Panc1 (cell line): Measurements from ENCODE around the gene SPRN. TPM values are rescaled to one million over a fixed set of nuclear protein-coding genes. Genes with fewer than 3 reads are reported as not detected.

Experiments used
- ATAC-seq: fragments of 200-7000 bp; cut with Tn5 transposase; 2 replicates; pipeline ENCODE4 v1.9.1; 2020; ENCODE audit warnings: mild to moderate bottlenecking, moderate library complexity
- BruUV-seq: library from RNA; stranded (reverse); fragments of 400-500 nt; replicated peaks from 2 replicates; lab custom pipeline; 2021; lab: Mats Ljungman, UMichigan
- CTCF ChIA-PET: fragments of 300-600 bp; sonication (Branson Sonifier 250); formaldehyde crosslinking; loops from one replicate; lab custom pipeline; 2022; ENCODE audit warnings: antibody characterized with exemption; lab: Charles Lee
- POLR2A ChIA-PET: fragments of 300-600 bp; sonication (Branson Sonifier 250); formaldehyde crosslinking; loops from one replicate; lab custom pipeline; 2022; ENCODE audit warnings: antibody characterized with exemption; lab: Charles Lee
- DNase-seq: peaks from one replicate; pipeline ENCODE4 v3.0.0-alpha.2; 2010; ENCODE audit warnings: low read depth, low spot score
- H3K27ac ChIP-seq: 2 replicates; pipeline ENCODE4 v1.5.1; 2011; ENCODE audit warnings: mild to moderate bottlenecking, low read length, inconsistent platforms
- H3K27me3 ChIP-seq: fragments of 200-500 bp; sonication (Bioruptor generic); 2 replicates; pipeline ENCODE4 v1.6.0; 2014; ENCODE audit warnings: low read length, inconsistent platforms; ENCODE audit not compliant: control insufficient read depth, insufficient read depth
- H3K36me3 ChIP-seq: fragments of 200-500 bp; sonication (Bioruptor generic); 2 replicates; pipeline ENCODE4 v1.5.1; 2014; ENCODE audit warnings: inconsistent platforms, mild to moderate bottlenecking, low read length, moderate library complexity; ENCODE audit not compliant: control insufficient read depth, insufficient read depth
- H3K4me1 ChIP-seq: 2 replicates; pipeline ENCODE4 v1.5.1; 2011; ENCODE audit warnings: inconsistent platforms, mild to moderate bottlenecking, low read length, moderate library complexity; ENCODE audit not compliant: control insufficient read depth, insufficient read depth
- H3K4me3 ChIP-seq, 2 experiments: 2 replicates each; pipeline ENCODE4 v1.5.1; 2011 to 2012; ENCODE audit warnings: low read depth in 2 of 2, low read length in 2 of 2, mild to moderate bottlenecking in 2 of 2, inconsistent platforms in 1 of 2, moderate library complexity in 1 of 2
- H3K9me3 ChIP-seq: fragments of 200-500 bp; sonication (Bioruptor generic); 2 replicates; pipeline ENCODE4 v1.5.1; 2014; ENCODE audit warnings: low read depth, mild to moderate bottlenecking, inconsistent platforms, low read length, moderate library complexity; ENCODE audit not compliant: control insufficient read depth, insufficient read depth
- CTCF ChIP-seq: fragments of 450-650 bp; IDR thresholded peaks from 2 replicates; pipeline ENCODE4 v1.5.1; 2017; ENCODE audit warnings: mild to moderate bottlenecking
- POLR2AphosphoS5 ChIP-seq: IDR thresholded peaks from 2 replicates; pipeline ENCODE4 v1.6.1; 2012; ENCODE audit warnings: mild to moderate bottlenecking, low read depth, low read length, moderate library complexity
- REST ChIP-seq, 2 experiments: IDR thresholded peaks; 2 replicates each; pipeline ENCODE4 v1.6.1; 2011 to 2012; ENCODE audit warnings: low read depth in 2 of 2, control low read depth in 1 of 2, low read length in 1 of 2, mild to moderate bottlenecking in 1 of 2, moderate library complexity in 1 of 2; ENCODE audit not compliant: insufficient read depth in 1 of 2
- SIN3A ChIP-seq: IDR thresholded peaks from 2 replicates; pipeline ENCODE4 v1.6.1; 2012; ENCODE audit warnings: low read depth, mild to moderate bottlenecking, low read length, moderate library complexity, borderline replicate concordance; ENCODE audit not compliant: insufficient read depth
- TCF7L2 ChIP-seq: IDR thresholded peaks from 2 replicates; pipeline ENCODE4 v1.6.1; 2011; ENCODE audit warnings: mild to moderate bottlenecking, low read depth, low read length, inconsistent platforms
- in situ Hi-C: cut with HindIII; loops from 2 replicates; pipeline ENCODE4 v1.10.0; 2016; ENCODE audit warnings: low sequenced_read_pairs, low pct_unique_long_range_greater_than_20kb
- intact Hi-C: fragments of 100-400 bp; cut with micrococcal nuclease; formaldehyde crosslinking; loops from one replicate; pipeline ENCODE4 v1.10.0; 2022; ENCODE audit not compliant: unreplicated experiment
- total RNA-seq: library from RNA; stranded (reverse); gene quantifications from one replicate; pipeline ENCODE4 v1.2.1, GENCODE V29; 2021; ENCODE audit not compliant: unreplicated experiment

The SPRN gene
- total RNA-seq, 1 experiment from 2014 or later: 0.64 TPM

DNA sequence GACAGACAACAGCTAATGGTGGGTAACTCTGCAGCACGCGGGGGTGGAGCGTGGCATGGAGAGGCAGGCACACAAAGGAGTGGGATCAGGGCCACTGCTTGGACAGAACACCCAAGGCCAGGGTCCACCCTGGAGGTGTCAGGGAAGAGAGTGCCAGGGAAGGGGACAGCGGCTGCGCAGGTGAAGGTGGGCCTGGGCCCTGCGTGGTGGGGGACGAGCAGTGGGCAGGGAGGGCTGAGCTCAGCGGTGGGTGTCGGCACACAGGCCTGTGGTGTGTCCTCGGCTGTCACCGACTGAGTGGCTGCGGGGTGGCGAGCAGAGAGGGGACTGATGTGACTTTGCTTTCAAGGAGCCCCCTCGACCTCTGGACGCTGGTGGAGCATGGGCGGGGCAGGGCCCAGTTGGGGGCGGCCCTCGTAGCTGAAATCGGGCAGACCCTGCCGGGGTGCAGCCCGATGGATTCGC, 20.9 kb upstream of the SPRN start:
- POLR2A ChIA-PET: no interaction called here
- no TSS peak for BruUV-seq
- ATAC-seq: no peak
- H3K4me3 ChIP-seq: no peak overlapping the region
- TF ChIP-seq SIN3A (no peak), REST (IDR thresholded peaks at IDR 0.05; ENCODE audit: insufficient read depth in 1 of 2, low read depth in 2 of 2, low read length in 1 of 2) (no peak), POLR2AphosphoS5 (no peak), TCF7L2 (no peak), CTCF (no peak)
- H3K27me3 ChIP-seq: no peaks in the 10 kb centered on the region
- peaks cover 19% of the 10 kb centered on the region; the same call in 1 of the 2 replicates for H3K9me3 ChIP-seq
- no peaks in the 10 kb centered on the region for H3K36me3 ChIP-seq
- in situ Hi-C loops (no loop called here), intact Hi-C loops (no loop called here)
- no peak for DNase-seq
- CTCF ChIA-PET: no interaction called here
- no peak overlapping the region for H3K27ac ChIP-seq
- no peaks in the 10 kb centered on the region for H3K4me1 ChIP-seq

DNA sequence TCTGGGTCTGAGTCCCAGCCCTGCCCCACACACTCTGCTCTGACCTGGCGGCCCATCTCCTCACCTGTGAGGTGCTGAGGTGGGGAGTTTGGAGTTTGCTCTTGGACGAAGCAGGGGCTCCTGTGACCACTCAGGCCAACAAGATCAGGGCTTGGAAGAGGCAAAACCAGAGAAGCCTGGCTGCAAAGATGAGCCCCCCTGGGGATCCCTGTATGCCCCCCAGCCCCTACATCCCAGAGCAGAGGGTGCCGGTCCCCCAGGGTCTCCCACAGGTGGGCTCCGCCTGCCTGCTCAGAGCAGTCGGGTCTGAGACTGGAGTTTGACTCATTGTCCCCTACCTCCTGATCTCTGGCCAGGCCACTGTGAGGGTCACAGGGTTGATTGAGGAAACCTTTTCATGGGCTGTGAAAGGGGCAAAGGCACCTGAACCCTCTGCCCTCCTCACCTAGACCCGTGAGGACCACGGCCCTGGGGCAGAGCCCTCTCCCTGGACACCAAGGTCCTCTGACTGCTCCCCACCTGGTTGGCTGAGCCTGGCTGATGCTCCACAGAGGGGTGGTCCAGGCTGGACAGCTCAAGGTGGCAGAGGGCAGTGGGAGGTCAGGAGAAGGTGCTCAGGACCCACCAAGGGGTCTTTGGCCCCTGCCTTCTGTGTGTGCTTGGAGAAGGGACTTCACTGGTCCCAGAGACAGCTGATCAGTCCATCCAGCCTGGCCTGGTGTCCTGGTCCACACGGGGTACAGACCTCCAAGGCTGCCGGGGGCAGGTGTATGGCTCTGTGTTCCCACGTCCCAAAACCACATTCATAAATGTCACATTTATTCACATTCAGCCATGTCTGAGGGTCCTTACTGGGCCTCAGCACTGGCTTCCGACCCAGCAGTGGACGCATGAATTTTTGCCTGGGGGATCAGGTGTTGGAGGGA, 20.2 kb upstream of the SPRN start:
- Histone ChIP-seq H3K27me3 (no peaks in the 10 kb centered on the region), H3K4me1 (no peaks in the 10 kb centered on the region), H3K27ac (no peak overlapping the region), H3K36me3 (no peaks in the 10 kb centered on the region), H3K4me3 (no peak overlapping the region), H3K9me3 (peaks cover 19% of the 10 kb centered on the region; the same call in 1 of the 2 replicates)
- DNase-seq (no peak), ATAC-seq (no peak)
- ChIA-PET CTCF (no interaction called here), POLR2A (no interaction called here)
- intact Hi-C loops (no loop called here), in situ Hi-C loops (no loop called here)
- no TSS peak for BruUV-seq
- TF ChIP-seq POLR2AphosphoS5 (no peak), CTCF (no peak), REST (IDR thresholded peaks at IDR 0.05; ENCODE audit: insufficient read depth in 1 of 2, low read depth in 2 of 2, low read length in 1 of 2) (no peak), SIN3A (no peak), TCF7L2 (no peak)
